ENCODE measurements around the gene CORO2B. TPM values are rescaled to one million over a fixed set of nuclear protein-coding genes. Genes with fewer than 3 reads are reported as not detected.
"Not testable (repeated sequence)": the region's sequence is repeated elsewhere in the genome, so short reads cannot be mapped to it uniquely, and the experiment has no call there.

Gene CORO2B
- total RNA-seq, 3 donors from 2014 or later: 1.3 to 4.7 (median 1.9) TPM

- ATAC-seq (no peak), DNase-seq (no peak)
- Histone ChIP-seq H3K4me3 (no peak overlapping the region), H3K4me1 (ENCODE audit: low read depth) (no peaks in the 10 kb centered on the region), H3K36me3 (ENCODE audit: low read depth) (no peaks in the 10 kb centered on the region), H3K9me3 (no peaks in the 10 kb centered on the region)
- no peak for TF ChIP-seq CTCF (IDR thresholded peaks at IDR 0.05)
- intact Hi-C loops (cut with DNase I, micrococcal nuclease): no loop called here
Observed at GRCh38 chr15:68749365-68749764, 170.6 kb downstream of the CORO2B start.

DNA sequence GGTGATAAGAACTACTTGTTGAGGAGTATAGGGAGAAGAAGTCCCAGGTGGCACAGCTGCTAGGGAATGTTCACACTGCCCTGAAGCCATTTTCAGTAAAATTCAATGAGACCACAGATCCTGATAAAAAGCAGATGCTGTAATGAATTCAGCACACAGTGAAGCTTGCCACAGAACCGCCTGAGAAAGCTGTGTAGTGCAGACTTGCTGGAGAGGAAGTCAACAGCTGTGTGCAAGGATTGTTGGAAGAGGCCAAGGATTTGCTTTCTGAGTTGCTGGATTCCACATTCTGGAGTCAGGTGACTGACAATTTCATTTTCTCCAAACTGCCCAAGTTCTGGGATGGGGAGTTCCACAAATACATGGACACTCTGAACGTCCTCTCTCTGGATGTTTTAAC lies 171.0 kb downstream of the CORO2B start:
- TF ChIP-seq CTCF (IDR thresholded peaks at IDR 0.05): no peak
- DNase-seq: no peak
- H3K4me1 ChIP-seq (ENCODE audit: low read depth): no peaks in the 10 kb centered on the region
- intact Hi-C loops (cut with DNase I, micrococcal nuclease): no loop called here
- H3K4me3 ChIP-seq: no peak overlapping the region
- ATAC-seq: no peak
- H3K9me3 ChIP-seq: no peaks in the 10 kb centered on the region
- H3K36me3 ChIP-seq (ENCODE audit: low read depth): no peaks in the 10 kb centered on the region

DNA sequence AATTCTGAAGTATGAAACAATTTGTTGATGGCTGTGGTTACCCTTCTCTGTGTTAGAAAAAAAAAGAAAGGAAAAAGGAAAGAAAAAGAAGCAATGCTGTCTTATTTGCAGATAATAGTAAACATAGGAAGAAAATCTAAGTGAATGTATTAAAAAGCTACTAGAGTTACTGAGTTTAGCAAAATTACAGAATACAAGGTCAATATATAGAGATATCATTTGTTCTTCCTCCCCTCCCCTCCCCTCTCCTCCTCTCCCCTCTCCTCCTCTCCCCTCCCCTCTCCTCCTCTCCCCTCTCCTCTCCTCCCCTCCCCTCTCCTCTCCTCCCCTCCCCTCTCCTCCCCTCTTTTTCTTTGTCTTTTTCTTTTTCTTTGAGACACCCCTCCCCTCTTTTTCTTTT lies 172.8 kb downstream of the CORO2B start:
- H3K4me3 ChIP-seq: no peak overlapping the region
- no peaks in the 10 kb centered on the region for H3K9me3 ChIP-seq
- H3K36me3 ChIP-seq (ENCODE audit: low read depth): no peaks in the 10 kb centered on the region
- DNase-seq (no peak), ATAC-seq (no peak)
- no peak for TF ChIP-seq CTCF (IDR thresholded peaks at IDR 0.05)
- H3K4me1 ChIP-seq (ENCODE audit: low read depth): no peaks in the 10 kb centered on the region
- intact Hi-C loops (cut with DNase I, micrococcal nuclease): no loop called here

DNA sequence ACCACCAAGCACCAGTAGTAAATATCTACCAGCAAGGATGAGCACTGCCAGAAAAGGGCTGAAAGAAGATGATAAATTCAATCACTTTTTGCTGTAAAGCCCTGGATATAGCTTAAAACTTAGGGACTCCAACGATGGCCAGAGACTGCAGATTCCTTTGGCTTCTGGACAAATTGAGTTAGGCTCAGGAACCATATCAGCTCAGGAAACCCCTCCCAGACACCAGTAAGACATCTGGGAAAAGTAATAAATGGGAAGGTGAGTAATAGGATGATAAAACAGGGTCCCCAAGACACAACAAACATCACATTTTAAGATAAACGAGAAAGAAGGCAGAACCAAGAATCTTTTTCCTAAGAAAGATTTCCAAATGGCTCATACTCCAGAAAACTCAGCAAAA lies 176.9 kb downstream of the CORO2B start:
- intact Hi-C loops (cut with DNase I, micrococcal nuclease): no loop called here
- Histone ChIP-seq H3K36me3 (ENCODE audit: low read depth) (no peaks in the 10 kb centered on the region), H3K4me3 (no peak overlapping the region), H3K9me3 (no peaks in the 10 kb centered on the region), H3K4me1 (ENCODE audit: low read depth) (no peaks in the 10 kb centered on the region)
- ATAC-seq: no peak
- no peak for DNase-seq
- TF ChIP-seq CTCF (IDR thresholded peaks at IDR 0.05): no peak

- H3K4me1 ChIP-seq (ENCODE audit: low read depth); H3K4me3 ChIP-seq; H3K36me3 ChIP-seq (ENCODE audit: low read depth); H3K9me3 ChIP-seq; DNase-seq; ATAC-seq; intact Hi-C loops (cut with DNase I, micrococcal nuclease): not testable (repeated sequence)
Observed at GRCh38 chr15:68759982-68760579, 181.3 kb downstream of the CORO2B start.

DNA sequence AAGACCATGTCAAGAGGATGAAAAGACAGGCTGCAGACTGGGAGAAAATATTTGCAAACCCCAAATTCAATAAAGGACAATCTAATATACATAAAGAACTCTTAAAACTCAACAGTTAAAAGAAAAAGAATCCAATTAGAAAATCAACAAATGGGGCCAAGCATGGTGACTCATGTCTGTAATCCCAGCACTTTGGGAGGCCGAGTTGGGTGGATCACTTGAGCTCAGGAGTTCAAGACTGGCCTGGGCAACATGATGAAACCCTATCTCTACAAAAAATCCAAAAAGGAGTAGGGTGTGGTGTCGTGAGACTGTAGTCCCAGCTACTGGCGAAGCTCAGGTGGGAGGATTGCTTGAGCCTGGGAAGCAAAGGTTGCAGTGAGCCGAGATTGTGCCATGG lies 184.3 kb downstream of the CORO2B start:
- TF ChIP-seq CTCF (IDR thresholded peaks at IDR 0.05): no peak
- no peak for ATAC-seq
- H3K9me3 ChIP-seq: no peaks in the 10 kb centered on the region
- DNase-seq: no peak
- no peak overlapping the region for H3K4me3 ChIP-seq
- no peaks in the 10 kb centered on the region for H3K36me3 ChIP-seq (ENCODE audit: low read depth)
- intact Hi-C loops (cut with DNase I, micrococcal nuclease): no loop called here
- H3K4me1 ChIP-seq (ENCODE audit: low read depth): no peaks in the 10 kb centered on the region

Data from mucosa of descending colon (tissue), 3 donors.